SK-N-SH (cell line): ENCODE results near the gene ZNF511. TPM values are rescaled to one million over a fixed set of nuclear protein-coding genes. Genes with fewer than 3 reads are reported as not detected.

ENCODE experiments used
- CTCF ChIA-PET: fragments of 300-600, 350-600 bp; formaldehyde crosslinking; extraction: SDS; loops from one replicate; lab custom pipeline; 2021; lab: Yijun Ruan, JAX
- POLR2A ChIA-PET: fragments of 350-600 bp; sonication (Branson Sonifier 250); formaldehyde crosslinking; extraction: SDS; loops from one replicate; lab custom pipeline; 2020; ENCODE audit warnings: antibody characterized with exemption, inconsistent platforms; lab: Yijun Ruan, JAX
- DNase-seq: peaks from one replicate; pipeline ENCODE4 v3.0.0; 2012
- H2AFZ ChIP-seq: fragments of 200-600 bp; sonication (generic); 2 replicates; pipeline ENCODE4 v1.8.1; 2016; ENCODE audit warnings: antibody characterized with exemption, mild to moderate bottlenecking, low read depth
- H3F3A ChIP-seq: fragments of 200-600 bp; sonication (generic); replicated peaks from 2 replicates; pipeline ENCODE3; 2016; ENCODE audit warnings: antibody characterized with exemption, mild to moderate bottlenecking; ENCODE audit not compliant: insufficient read depth
- H3K27ac ChIP-seq, 2 experiments: fragments of 200-500 bp in 1 of 2; fragments of 200-600 bp in 1 of 2; sonication (Bioruptor generic) in 1 of 2; sonication (generic), shearing (Covaris generic) in 1 of 2; 2 replicates each; pipeline versions ENCODE4 v1.5.1 to v1.6.1; 2014 to 2016; ENCODE audit warnings: low read depth in 2 of 2, inconsistent platforms in 1 of 2, low read length in 1 of 2, mild to moderate bottlenecking in 1 of 2, mixed read lengths in 1 of 2
- H3K27me3 ChIP-seq: fragments of 200-600 bp; sonication (generic), shearing (Covaris generic); 2 replicates; pipeline ENCODE4 v1.6.1; 2016; ENCODE audit warnings: mixed run types; ENCODE audit not compliant: insufficient read depth
- H3K36me3 ChIP-seq, 2 experiments: fragments of 200-500 bp in 1 of 2; fragments of 200-600 bp in 1 of 2; sonication (Bioruptor generic) in 1 of 2; sonication (generic) in 1 of 2; replicated peaks in 1 of 2; 2 replicates each; pipeline versions ENCODE3 to v1.5.1; 2014 to 2016; ENCODE audit warnings: low read length in 1 of 2, mild to moderate bottlenecking in 1 of 2; ENCODE audit not compliant: insufficient read depth in 2 of 2, control insufficient read depth in 1 of 2
- H3K4me1 ChIP-seq, 2 experiments: fragments of 200-500 bp in 1 of 2; fragments of 200-600 bp in 1 of 2; sonication (Bioruptor generic) in 1 of 2; sonication (generic), shearing (Covaris generic) in 1 of 2; 2 replicates each; pipeline versions ENCODE4 v1.5.1 to v1.6.1; 2014 to 2016; ENCODE audit warnings: low read depth in 1 of 2, low read length in 1 of 2, mixed run types in 1 of 2; ENCODE audit not compliant: insufficient read depth in 2 of 2, control insufficient read depth in 1 of 2
- H3K4me2 ChIP-seq: fragments of 200-600 bp; sonication (generic), shearing (Covaris generic); 2 replicates; pipeline ENCODE4 v1.6.1; 2017; ENCODE audit warnings: mixed run types
- H3K4me3 ChIP-seq, 2 experiments: fragments of 200-500 bp in 1 of 2; fragments of 200-600 bp in 1 of 2; sonication (Bioruptor generic) in 1 of 2; sonication (generic), shearing (Covaris generic) in 1 of 2; 2 replicates each; pipeline versions ENCODE4 v1.5.1 to v1.8.1; 2014 to 2016; ENCODE audit warnings: low read depth in 2 of 2, inconsistent platforms in 1 of 2, low read length in 1 of 2, mild to moderate bottlenecking in 1 of 2, mixed read lengths in 1 of 2, moderate library complexity in 1 of 2
- H3K79me2 ChIP-seq: fragments of 200-600 bp; sonication (generic); 2 replicates; pipeline ENCODE4 v1.8.1; 2017; ENCODE audit warnings: mild to moderate bottlenecking; ENCODE audit not compliant: insufficient read depth
- H3K9ac ChIP-seq: fragments of 200-600 bp; sonication (generic); 2 replicates; pipeline ENCODE4 v1.6.1; 2017; ENCODE audit warnings: mixed run types
- H3K9me2 ChIP-seq: fragments of 200-600 bp; sonication (generic); 2 replicates; pipeline ENCODE4 v1.6.1; 2017; ENCODE audit warnings: mixed run types
- H3K9me3 ChIP-seq: fragments of 200-600 bp; sonication (generic); 2 replicates; pipeline ENCODE4 v1.6.1; 2017; ENCODE audit warnings: mixed run types, mild to moderate bottlenecking, moderate library complexity
- H4K20me1 ChIP-seq: fragments of 200-600 bp; sonication (generic); 2 replicates; pipeline ENCODE4 v1.6.1; 2017; ENCODE audit warnings: mild to moderate bottlenecking, mixed run types; ENCODE audit not compliant: insufficient read depth
- EP300 ChIP-seq, 2 experiments: IDR thresholded peaks; 2 replicates each; pipeline versions ENCODE4 v1.4.0 to v1.6.1; 2012; ENCODE audit warnings: borderline replicate concordance in 1 of 2, low read depth in 1 of 2, low read length in 1 of 2
- EZH2phosphoT487 ChIP-seq: fragments of 200-600 bp; sonication (generic); IDR thresholded peaks from 2 replicates; pipeline ENCODE4 v1.6.1; 2017; ENCODE audit warnings: low read depth, mixed run types, mild to moderate bottlenecking, antibody characterized with exemption, moderate library complexity, borderline replicate concordance
- FOXJ3 ChIP-seq: sonication (generic); formaldehyde crosslinking; IDR thresholded peaks from 2 replicates; pipeline ENCODE4 v1.5.1; 2020; ENCODE audit warnings: mild to moderate bottlenecking, missing genetic modification reagents
- GATA2 ChIP-seq: sonication (generic); formaldehyde crosslinking; IDR thresholded peaks from 2 replicates; pipeline ENCODE4 v1.5.0; 2020; ENCODE audit warnings: mild to moderate bottlenecking, missing genetic modification reagents
- JUND ChIP-seq: IDR thresholded peaks from 2 replicates; pipeline ENCODE4 v1.4.0; 2012
- RAD21 ChIP-seq: IDR thresholded peaks from 2 replicates; pipeline ENCODE4 v1.6.1; 2012; ENCODE audit warnings: mild to moderate bottlenecking, low read length
- RXRA ChIP-seq: IDR thresholded peaks from 2 replicates; pipeline ENCODE4 v1.4.0; 2012; ENCODE audit warnings: low read depth, mild to moderate bottlenecking, borderline replicate concordance
- TCF12 ChIP-seq: IDR thresholded peaks from 2 replicates; pipeline ENCODE4 v1.4.0; 2012
- ZBTB33 ChIP-seq: IDR thresholded peaks from 2 replicates; pipeline ENCODE4 v1.4.0; 2012; ENCODE audit warnings: low read depth, borderline replicate concordance
- WGBS: methylation state at CpG from one replicate; pipeline ENCODE4 v1.1.6; 2017; ENCODE audit warnings: low lambda C conversion rate; 5-methylcytosine and 5-hydroxymethylcytosine counted together
- polyA plus RNA-seq, 3 experiments: library from polyadenylated mRNA; depleted of rRNA; stranded (reverse); fragments of >200 nt; gene quantifications; 2 replicates each; pipeline ENCODE4 v1.2.3, GENCODE V29; 2012
- TF ChIP-seq, protein P1 (sequence below): IDR thresholded peaks from 2 replicates; pipeline ENCODE4 v1.4.0; 2012; ENCODE audit warnings: low read depth, borderline replicate concordance
- TF ChIP-seq, protein P2 (sequence below): fragments of 150-350 bp; IDR thresholded peaks from 2 replicates; pipeline ENCODE4 v1.6.1; 2016; ENCODE audit warnings: mild to moderate bottlenecking, low read depth, low read length

ZNF511 gene
- polyA plus RNA-seq, 1 of the 3 experiments (the other 2 are of a cell fraction), result 62.3 TPM

DNA sequence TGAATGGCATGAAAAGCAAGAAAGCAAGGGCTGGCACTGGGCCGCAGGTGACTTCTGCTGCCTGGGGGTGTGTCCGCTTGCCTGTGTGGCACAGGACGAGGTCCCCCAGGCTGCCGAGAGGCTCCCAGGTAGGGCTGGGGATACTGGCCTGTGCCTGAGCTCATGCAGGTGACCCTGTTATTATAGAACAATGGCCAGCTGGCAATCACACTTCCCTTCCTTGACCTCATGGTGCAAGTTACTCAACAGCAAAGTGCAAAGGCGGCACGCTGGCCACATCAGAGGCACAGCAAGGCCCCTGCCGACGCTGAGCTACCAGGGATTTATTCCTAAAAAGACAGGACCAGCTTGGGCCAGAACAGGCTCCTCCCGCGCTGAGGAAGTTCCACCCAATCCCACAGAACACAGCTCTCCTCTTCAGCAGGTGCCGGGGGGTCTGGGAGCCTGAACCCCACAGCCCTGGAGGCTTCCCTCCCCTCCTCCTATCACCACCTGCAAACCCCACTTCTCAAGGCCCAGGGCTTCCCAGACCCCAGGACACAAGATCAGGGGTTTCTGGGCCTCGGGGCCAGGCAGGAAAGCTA is 30.6 kb upstream of the ZNF511 start (continued):
- TF ChIP-seq, protein P1, sequence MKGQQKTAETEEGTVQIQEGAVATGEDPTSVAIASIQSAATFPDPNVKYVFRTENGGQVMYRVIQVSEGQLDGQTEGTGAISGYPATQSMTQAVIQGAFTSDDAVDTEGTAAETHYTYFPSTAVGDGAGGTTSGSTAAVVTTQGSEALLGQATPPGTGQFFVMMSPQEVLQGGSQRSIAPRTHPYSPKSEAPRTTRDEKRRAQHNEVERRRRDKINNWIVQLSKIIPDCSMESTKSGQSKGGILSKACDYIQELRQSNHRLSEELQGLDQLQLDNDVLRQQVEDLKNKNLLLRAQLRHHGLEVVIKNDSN, result no peak
- TF ChIP-seq, protein P2, sequence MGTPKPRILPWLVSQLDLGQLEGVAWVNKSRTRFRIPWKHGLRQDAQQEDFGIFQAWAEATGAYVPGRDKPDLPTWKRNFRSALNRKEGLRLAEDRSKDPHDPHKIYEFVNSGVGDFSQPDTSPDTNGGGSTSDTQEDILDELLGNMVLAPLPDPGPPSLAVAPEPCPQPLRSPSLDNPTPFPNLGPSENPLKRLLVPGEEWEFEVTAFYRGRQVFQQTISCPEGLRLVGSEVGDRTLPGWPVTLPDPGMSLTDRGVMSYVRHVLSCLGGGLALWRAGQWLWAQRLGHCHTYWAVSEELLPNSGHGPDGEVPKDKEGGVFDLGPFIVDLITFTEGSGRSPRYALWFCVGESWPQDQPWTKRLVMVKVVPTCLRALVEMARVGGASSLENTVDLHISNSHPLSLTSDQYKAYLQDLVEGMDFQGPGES, result no peak
- no peak for TF ChIP-seq GATA2 (CRISPR knock-in tag)
- no peak for TF ChIP-seq RXRA
- TF ChIP-seq JUND, result no peak
- no peak for TF ChIP-seq FOXJ3 (CRISPR knock-in tag)
- TF ChIP-seq RAD21, result no peak
- TF ChIP-seq TCF12, result no peak
- TF ChIP-seq EP300 (IDR thresholded peaks at IDR 0.05; ENCODE audit: borderline replicate concordance in 1 of 2, low read depth in 1 of 2, low read length in 1 of 2), result no peak
- no peak for TF ChIP-seq ZBTB33

DNA sequence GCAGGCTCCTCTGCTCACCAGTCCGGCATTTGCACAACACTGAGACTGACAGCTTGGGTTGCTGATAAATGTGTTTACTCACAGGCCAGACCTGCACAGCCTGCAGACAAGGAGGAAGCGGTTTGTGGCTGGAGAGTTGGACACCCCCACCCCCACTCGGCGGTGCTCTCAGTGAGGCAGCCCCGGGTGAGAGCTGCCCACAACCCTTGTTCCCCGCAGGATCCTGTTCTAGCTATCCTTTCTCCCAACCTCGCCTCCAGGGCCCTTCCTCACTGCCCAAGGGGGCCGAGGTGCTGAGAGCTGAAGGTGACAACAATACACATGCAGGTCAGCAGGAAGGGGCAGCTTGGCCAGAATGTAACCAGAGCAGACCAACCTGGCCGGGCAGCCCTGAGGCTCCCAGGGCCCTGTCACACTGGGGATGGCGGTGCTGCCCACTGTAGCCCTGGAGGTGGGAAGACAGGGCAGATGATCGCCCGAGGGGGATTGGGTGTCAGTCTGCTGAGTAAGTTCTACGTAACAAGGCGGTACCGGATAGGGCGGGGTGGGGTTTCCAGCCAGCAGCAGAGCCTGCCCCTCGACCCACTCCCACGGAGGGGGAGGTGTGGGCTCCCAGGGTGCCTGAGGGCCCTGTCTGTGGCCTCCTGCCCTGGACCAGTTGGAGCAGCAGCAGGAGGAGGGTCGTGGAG is 30.0 kb upstream of the ZNF511 start:
- H3K4me3 ChIP-seq, result no peak overlapping the region
- H3K27me3 ChIP-seq, result no peaks in the 10 kb centered on the region
- no peak for DNase-seq
- ChIA-PET POLR2A (interaction anchor here (1.4 kb wide), 1 partner anchor 12 kb away, joined by 3 read pairs; no protein-coding TSS in a partner anchor), CTCF (interaction anchor here (1.1 to 3.1 kb wide), 4 partner anchors 25 to 135 kb away, joined by 4 to 9 read pairs (median 4); no protein-coding TSS in a partner anchor)
- H3K9me2 ChIP-seq, result no peaks in the 10 kb centered on the region
- TF ChIP-seq EZH2phosphoT487, result no peak
- TF ChIP-seq, protein P1, result no peak
- TF ChIP-seq TCF12, result no peak
- no peaks in the 10 kb centered on the region; the same call in 1 of the 2 replicates for H4K20me1 ChIP-seq
- peaks cover 0 to 43% of the 10 kb centered on the region in 2 experiments for H3K36me3 ChIP-seq
- 78% methylated on average over 9 of the region's 19 CpGs for WGBS
- no peaks in the 10 kb centered on the region for H3K9me3 ChIP-seq
- H3K4me2 ChIP-seq, result no peak overlapping the region
- no peak overlapping the region for H3K27ac ChIP-seq
- H3F3A ChIP-seq, result no peaks in the 10 kb centered on the region
- H2AFZ ChIP-seq, result no peak overlapping the region
- H3K79me2 ChIP-seq, result no peaks in the 10 kb centered on the region
- H3K4me1 ChIP-seq, result no peaks in the 10 kb centered on the region; a peak in 1 of 4 replicates
- no peak overlapping the region for H3K9ac ChIP-seq
